ENCODE measurements around the gene TDRD1. TPM values are rescaled to one million over a fixed set of nuclear protein-coding genes. Genes with fewer than 3 reads are reported as not detected.

The TDRD1 gene
- polyA plus RNA-seq, 3 donors from 2014 or later = not detected

DNA sequence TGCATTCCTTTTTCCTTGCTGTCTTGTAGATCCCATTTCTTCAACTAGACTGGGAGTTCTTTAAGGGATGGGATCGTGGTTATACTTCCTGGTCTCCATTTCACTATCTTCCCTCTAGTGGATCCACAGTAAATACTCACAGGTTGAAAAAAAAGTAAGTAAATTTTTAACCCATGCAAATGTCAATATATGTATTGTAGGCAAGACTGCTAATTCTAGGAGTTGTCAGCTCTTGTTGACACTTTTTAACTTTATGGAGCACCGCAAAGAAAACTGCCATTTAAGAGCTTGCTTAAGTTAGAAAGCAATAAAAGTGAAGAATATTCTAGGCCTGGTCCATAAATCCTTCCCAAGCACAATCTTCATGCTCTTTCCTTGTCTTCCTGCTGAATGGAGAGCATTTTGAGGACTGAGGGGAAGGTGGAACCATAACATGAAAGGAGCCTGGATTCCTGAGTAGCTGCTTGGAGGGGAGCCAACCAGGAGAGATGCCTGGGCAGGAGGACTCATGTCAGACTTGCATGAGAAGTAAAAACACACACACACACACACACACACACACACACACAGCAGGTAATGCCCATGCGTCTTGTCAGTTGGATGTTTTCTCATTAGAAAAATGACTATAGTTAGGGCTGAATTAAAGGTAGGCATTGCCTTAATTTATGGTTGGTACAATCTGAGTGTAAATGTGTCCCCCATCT, 92.1 kb downstream of the TDRD1 start:
- Mint-ChIP-seq H3K9me3 (no peaks in the 10 kb centered on the region), H3K27ac (no peak overlapping the region), H3K4me3 (no peak overlapping the region), H3K4me1 (no peaks in the 10 kb centered on the region), H3K27me3 (ENCODE audit: low read depth in 3 of 3) (peaks cover 0 to 4% (median 2%) of the 10 kb centered on the region in 3 donors), H3K36me3 (no peaks in the 10 kb centered on the region)
- DNase-seq = no peak

DNA sequence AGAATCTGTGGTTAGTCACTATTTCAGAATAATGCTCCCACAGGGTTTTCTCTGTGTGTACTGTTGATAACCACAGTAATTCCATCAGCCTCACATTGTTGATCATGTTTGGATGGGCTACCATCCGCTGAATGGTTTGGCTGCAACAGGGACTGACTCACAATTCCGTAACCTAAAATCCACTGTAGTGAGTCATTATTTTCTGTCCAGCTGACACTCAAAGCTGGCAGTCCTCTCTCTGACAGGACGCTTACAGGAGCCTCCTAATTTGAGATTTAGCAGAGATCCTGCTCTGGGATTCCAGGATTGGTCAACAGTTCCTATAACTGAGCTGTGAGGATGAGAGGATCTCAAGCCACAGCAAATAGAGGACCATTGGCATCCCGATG, 92.6 kb downstream of the TDRD1 start:
- Mint-ChIP-seq H3K27ac (no peak overlapping the region), H3K9me3 (no peaks in the 10 kb centered on the region), H3K27me3 (ENCODE audit: low read depth in 3 of 3) (peaks cover under 1 to 4% (median 2%) of the 10 kb centered on the region in 3 donors), H3K36me3 (no peaks in the 10 kb centered on the region), H3K4me3 (no peak overlapping the region), H3K4me1 (no peaks in the 10 kb centered on the region)
- no peak for DNase-seq

DNA sequence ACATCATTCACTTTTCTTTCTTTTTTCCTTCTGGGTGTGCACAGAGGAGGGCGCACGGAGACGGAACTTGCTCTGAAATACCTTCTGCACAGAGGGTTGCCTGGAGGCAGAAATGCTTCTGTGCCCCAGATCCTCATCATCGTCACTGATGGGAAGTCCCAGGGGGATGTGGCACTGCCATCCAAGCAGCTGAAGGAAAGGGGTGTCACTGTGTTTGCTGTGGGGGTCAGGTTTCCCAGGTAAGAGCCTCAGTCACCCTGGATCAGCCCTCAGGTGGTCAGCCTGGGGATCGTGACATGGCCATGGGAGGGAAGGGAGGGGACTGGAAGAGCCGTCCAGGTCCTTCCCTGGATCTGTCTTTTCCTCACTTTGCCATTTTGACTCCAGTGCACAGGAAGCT, 93.5 kb downstream of the TDRD1 start:
- no peak for DNase-seq
- H3K27ac Mint-ChIP-seq = peak overlapping the region in 1 of 6 donors; percentile 42
- peaks cover 1 to 4% (median 2%) of the 10 kb centered on the region in 3 donors for H3K27me3 Mint-ChIP-seq (ENCODE audit: low read depth in 3 of 3)
- H3K4me1 Mint-ChIP-seq = no peaks in the 10 kb centered on the region
- no peaks in the 10 kb centered on the region for H3K36me3 Mint-ChIP-seq
- no peak overlapping the region for H3K4me3 Mint-ChIP-seq
- no peaks in the 10 kb centered on the region for H3K9me3 Mint-ChIP-seq

- H3K27me3 Mint-ChIP-seq (ENCODE audit: low read depth in 3 of 3) = peaks cover 1 to 6% (median 4%) of the 10 kb centered on the region in 3 donors
- no peaks in the 10 kb centered on the region for H3K36me3 Mint-ChIP-seq
- H3K4me3 Mint-ChIP-seq = no peak overlapping the region
- peak overlapping the region in 1 of 6 donors; percentile 37 for H3K27ac Mint-ChIP-seq
- H3K4me1 Mint-ChIP-seq = no peaks in the 10 kb centered on the region
- no peak for DNase-seq
- no peaks in the 10 kb centered on the region for H3K9me3 Mint-ChIP-seq
Measured at GRCh38 chr10:114273910-114274309, 94.8 kb downstream of the TDRD1 start.

- H3K9me3 Mint-ChIP-seq = no peaks in the 10 kb centered on the region
- H3K4me3 Mint-ChIP-seq = no peak overlapping the region
- no peaks in the 10 kb centered on the region for H3K4me1 Mint-ChIP-seq
- peaks cover 1 to 6% (median 4%) of the 10 kb centered on the region in 3 donors for H3K27me3 Mint-ChIP-seq (ENCODE audit: low read depth in 3 of 3)
- H3K27ac Mint-ChIP-seq = no peak overlapping the region
- no peak for DNase-seq
- H3K36me3 Mint-ChIP-seq = no peaks in the 10 kb centered on the region
Measured at GRCh38 chr10:114274616-114275453, 95.7 kb downstream of the TDRD1 start.

- no peak overlapping the region for H3K27ac Mint-ChIP-seq
- no peaks in the 10 kb centered on the region for H3K36me3 Mint-ChIP-seq
- H3K9me3 Mint-ChIP-seq = no peaks in the 10 kb centered on the region
- H3K4me1 Mint-ChIP-seq = no peaks in the 10 kb centered on the region
- no peak overlapping the region for H3K4me3 Mint-ChIP-seq
- H3K27me3 Mint-ChIP-seq (ENCODE audit: low read depth in 3 of 3) = peaks cover 1 to 6% (median 3%) of the 10 kb centered on the region in 3 donors
- DNase-seq = no peak
Measured at GRCh38 chr10:114276066-114276465, 96.9 kb downstream of the TDRD1 start.

- Mint-ChIP-seq H3K4me1 (no peaks in the 10 kb centered on the region), H3K9me3 (no peaks in the 10 kb centered on the region), H3K27ac (no peak overlapping the region), H3K4me3 (no peak overlapping the region), H3K27me3 (ENCODE audit: low read depth in 3 of 3) (peaks cover 1 to 6% (median 3%) of the 10 kb centered on the region in 3 donors), H3K36me3 (no peaks in the 10 kb centered on the region)
- DNase-seq = no peak
Measured at GRCh38 chr10:114276671-114277070, 97.5 kb downstream of the TDRD1 start.

DNA sequence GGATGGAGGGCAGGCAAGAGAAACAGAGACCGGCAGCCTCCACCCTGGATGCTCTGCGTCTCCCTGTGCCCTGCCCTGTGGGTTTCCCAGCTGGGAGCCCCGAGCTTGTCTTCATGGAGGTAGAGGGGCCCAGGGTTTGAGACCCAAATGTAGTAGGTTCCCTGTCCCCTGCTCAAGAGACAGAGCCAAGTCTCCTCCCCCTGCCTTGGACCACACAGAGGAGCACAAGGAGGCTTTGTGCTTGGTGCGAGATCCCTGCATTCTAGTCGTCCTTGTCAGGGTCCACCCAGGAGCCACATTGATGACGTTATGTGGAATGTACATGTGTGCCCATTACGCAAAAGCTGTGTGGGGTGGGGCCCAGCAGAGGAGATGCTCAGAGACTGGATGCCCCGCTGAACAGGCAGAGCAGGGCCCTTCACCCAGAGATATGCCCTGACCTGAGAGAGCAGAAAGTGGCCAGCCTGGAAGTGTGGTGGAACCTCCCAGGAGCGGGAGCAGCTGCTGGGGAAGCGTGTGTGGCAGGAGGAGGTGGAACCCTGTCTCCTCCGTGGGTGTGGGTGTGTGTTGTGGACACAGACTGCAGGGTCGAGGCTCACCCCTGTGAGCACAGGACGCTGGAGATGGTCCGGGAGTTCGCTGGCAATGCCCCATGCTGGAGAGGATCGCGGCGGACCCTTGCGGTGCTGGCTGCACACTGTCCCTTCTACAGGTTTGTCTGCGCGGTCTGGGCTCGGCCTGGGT, 99.2 kb downstream of the TDRD1 start:
- Mint-ChIP-seq H3K9me3 (no peaks in the 10 kb centered on the region), H3K36me3 (no peaks in the 10 kb centered on the region), H3K27ac (no peak overlapping the region), H3K4me1 (no peaks in the 10 kb centered on the region), H3K27me3 (ENCODE audit: low read depth in 3 of 3) (peaks cover 1 to 10% (median 3%) of the 10 kb centered on the region in 3 donors), H3K4me3 (no peak overlapping the region)
- DNase-seq = no peak

DNA sequence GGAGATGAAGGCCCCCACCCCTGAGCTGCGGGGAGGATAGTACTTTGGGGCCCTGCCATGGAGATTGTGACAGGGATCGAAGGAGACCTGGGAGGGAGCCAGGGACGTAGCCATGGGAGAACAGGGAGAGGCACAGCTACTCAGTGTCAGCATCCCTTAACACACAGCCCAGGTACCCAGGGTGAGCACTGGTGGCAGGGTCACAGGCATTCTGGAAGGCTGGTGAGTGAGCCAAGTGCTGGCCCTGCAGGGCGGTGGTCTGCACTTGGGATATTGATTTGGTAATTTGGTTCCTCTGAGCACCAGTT, 99.7 kb downstream of the TDRD1 start:
- H3K27me3 Mint-ChIP-seq (ENCODE audit: low read depth in 3 of 3) = peaks cover 1 to 9% (median 3%) of the 10 kb centered on the region in 3 donors
- H3K27ac Mint-ChIP-seq = no peak overlapping the region
- no peaks in the 10 kb centered on the region for H3K36me3 Mint-ChIP-seq
- no peaks in the 10 kb centered on the region for H3K9me3 Mint-ChIP-seq
- no peak overlapping the region for H3K4me3 Mint-ChIP-seq
- no peaks in the 10 kb centered on the region for H3K4me1 Mint-ChIP-seq
- no peak for DNase-seq

DNA sequence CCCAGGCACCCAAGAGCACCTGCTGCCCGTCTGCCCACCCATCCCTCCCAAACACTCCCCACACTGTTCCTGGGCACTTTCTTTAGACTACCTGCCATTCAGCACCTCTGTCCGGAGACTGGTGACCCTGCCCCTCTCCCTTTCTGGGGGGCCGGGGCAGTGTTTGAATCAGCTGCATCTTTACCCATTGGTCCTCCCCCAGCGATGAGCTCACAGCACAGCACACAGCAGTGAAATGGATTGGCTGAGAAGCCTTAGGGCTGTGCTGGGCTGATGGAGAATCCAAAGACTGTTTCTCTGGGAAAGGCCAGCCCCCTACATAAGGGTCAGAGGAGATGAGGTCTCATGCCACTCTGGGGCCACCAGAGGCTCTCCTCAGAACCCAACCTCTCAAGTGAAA, 100.1 kb downstream of the TDRD1 start:
- Mint-ChIP-seq H3K27ac (no peak overlapping the region), H3K4me1 (no peaks in the 10 kb centered on the region), H3K4me3 (no peak overlapping the region), H3K36me3 (no peaks in the 10 kb centered on the region), H3K9me3 (no peaks in the 10 kb centered on the region), H3K27me3 (ENCODE audit: low read depth in 3 of 3) (peaks cover 1 to 6% (median 3%) of the 10 kb centered on the region in 3 donors)
- no peak for DNase-seq

GRCh38 chr10:114279901-114280644, 100.9 kb downstream of the TDRD1 start:
- no peaks in the 10 kb centered on the region for H3K36me3 Mint-ChIP-seq
- no peaks in the 10 kb centered on the region for H3K9me3 Mint-ChIP-seq
- no peak for DNase-seq
- H3K27me3 Mint-ChIP-seq (ENCODE audit: low read depth in 3 of 3) = peaks cover 1 to 8% (median 3%) of the 10 kb centered on the region in 3 donors
- no peaks in the 10 kb centered on the region for H3K4me1 Mint-ChIP-seq
- H3K27ac Mint-ChIP-seq = no peak overlapping the region
- H3K4me3 Mint-ChIP-seq = no peak overlapping the region

- Mint-ChIP-seq H3K9me3 (no peaks in the 10 kb centered on the region), H3K4me1 (no peaks in the 10 kb centered on the region), H3K27me3 (ENCODE audit: low read depth in 3 of 3) (peaks cover 3 to 11% (median 3%) of the 10 kb centered on the region in 3 donors), H3K4me3 (no peak overlapping the region), H3K36me3 (no peaks in the 10 kb centered on the region), H3K27ac (no peak overlapping the region)
- no peak for DNase-seq
Measured at GRCh38 chr10:114281006-114281405, 101.9 kb downstream of the TDRD1 start.

GRCh38 chr10:114281461-114281860, 102.3 kb downstream of the TDRD1 start:
- Mint-ChIP-seq H3K36me3 (no peaks in the 10 kb centered on the region), H3K4me3 (no peak overlapping the region), H3K9me3 (no peaks in the 10 kb centered on the region), H3K4me1 (no peaks in the 10 kb centered on the region), H3K27ac (no peak overlapping the region), H3K27me3 (ENCODE audit: low read depth in 3 of 3) (peaks cover 3 to 11% (median 3%) of the 10 kb centered on the region in 3 donors)
- DNase-seq = no peak

Data from immature natural killer cell (primary cell).